ENCODE measurements around the gene SPRR2B.

DNA sequence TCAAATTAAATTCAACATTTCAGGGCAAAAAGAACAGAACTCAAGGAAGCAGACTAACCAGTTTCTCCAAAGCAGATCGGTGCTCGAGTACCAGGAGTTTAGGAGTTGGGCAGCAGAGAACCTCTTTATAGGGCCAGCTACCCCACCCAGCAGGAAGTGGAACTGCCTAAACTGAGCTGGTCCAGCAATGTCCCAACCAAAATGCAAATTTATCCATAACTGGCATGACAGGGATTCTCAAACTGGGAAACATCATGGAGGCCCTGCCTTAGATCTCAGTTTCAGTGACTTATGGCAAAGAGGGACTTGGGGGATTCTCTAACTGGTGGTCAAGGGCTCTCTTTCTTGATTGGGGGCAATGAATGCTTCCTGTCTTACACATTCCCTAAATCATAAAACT is at the start of gene SPRR2B:
- TF ChIP-seq, protein P1, sequence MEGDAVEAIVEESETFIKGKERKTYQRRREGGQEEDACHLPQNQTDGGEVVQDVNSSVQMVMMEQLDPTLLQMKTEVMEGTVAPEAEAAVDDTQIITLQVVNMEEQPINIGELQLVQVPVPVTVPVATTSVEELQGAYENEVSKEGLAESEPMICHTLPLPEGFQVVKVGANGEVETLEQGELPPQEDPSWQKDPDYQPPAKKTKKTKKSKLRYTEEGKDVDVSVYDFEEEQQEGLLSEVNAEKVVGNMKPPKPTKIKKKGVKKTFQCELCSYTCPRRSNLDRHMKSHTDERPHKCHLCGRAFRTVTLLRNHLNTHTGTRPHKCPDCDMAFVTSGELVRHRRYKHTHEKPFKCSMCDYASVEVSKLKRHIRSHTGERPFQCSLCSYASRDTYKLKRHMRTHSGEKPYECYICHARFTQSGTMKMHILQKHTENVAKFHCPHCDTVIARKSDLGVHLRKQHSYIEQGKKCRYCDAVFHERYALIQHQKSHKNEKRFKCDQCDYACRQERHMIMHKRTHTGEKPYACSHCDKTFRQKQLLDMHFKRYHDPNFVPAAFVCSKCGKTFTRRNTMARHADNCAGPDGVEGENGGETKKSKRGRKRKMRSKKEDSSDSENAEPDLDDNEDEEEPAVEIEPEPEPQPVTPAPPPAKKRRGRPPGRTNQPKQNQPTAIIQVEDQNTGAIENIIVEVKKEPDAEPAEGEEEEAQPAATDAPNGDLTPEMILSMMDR (IDR thresholded peaks at IDR 0.05) = no peak
- no peak for TF ChIP-seq POLR2A (IDR thresholded peaks at IDR 0.05)
